Chondrocyte (in vitro differentiated cells): ENCODE data around the gene STRADA. TPM values are rescaled to one million over a fixed set of nuclear protein-coding genes. Genes with fewer than 3 reads are reported as not detected.
"Not testable (repeated sequence)": the region's sequence is repeated elsewhere in the genome, so short reads cannot be mapped to it uniquely, and the experiment has no call there.

Source experiments
- DNase-seq: peaks from one replicate; pipeline ENCODE4 v3.0.0; 2021; ENCODE audit warnings: mixed read lengths, low spot score
- H3K27ac Mint-ChIP-seq: one replicate; pipeline ENCODE4 v1.8.0; 2021; ENCODE audit warnings: mild to moderate bottlenecking, moderate library complexity, mixed read lengths; ENCODE audit not compliant: unreplicated experiment
- H3K27me3 Mint-ChIP-seq: 2 replicates; pipeline ENCODE4 v1.8.0; 2021; ENCODE audit warnings: low read depth, mixed read lengths
- H3K36me3 Mint-ChIP-seq: 2 replicates; pipeline ENCODE4 v1.8.0; 2021; ENCODE audit warnings: low read depth, mixed read lengths
- H3K4me1 Mint-ChIP-seq: 2 replicates; pipeline ENCODE4 v1.8.0; 2021; ENCODE audit warnings: low read depth, mild to moderate bottlenecking, mixed read lengths
- H3K4me3 Mint-ChIP-seq: one replicate; pipeline ENCODE4 v1.8.0; 2021; ENCODE audit warnings: mild to moderate bottlenecking, moderate library complexity, mixed read lengths; ENCODE audit not compliant: unreplicated experiment
- H3K9me3 Mint-ChIP-seq: 2 replicates; pipeline ENCODE4 v1.8.0; 2021; ENCODE audit warnings: low read depth, mixed read lengths
- CTCF ChIP-seq: fragments of 200-600 bp; sonication (generic); IDR thresholded peaks from 2 replicates; pipeline ENCODE4 v1.5.0; 2021; ENCODE audit warnings: antibody characterized with exemption, mild to moderate bottlenecking, moderate library complexity
- total RNA-seq: library from RNA; stranded (reverse); gene quantifications from 3 replicates; pipeline ENCODE4 v1.2.1, GENCODE V29; 2021

The STRADA gene
- total RNA-seq, 1 donor from 2014 or later: 27.1 TPM

- Mint-ChIP-seq H3K27ac (no peak overlapping the region), H3K36me3 (no peaks in the 10 kb centered on the region), H3K9me3 (no peaks in the 10 kb centered on the region), H3K27me3 (no peaks in the 10 kb centered on the region), H3K4me3 (no peak overlapping the region), H3K4me1 (peaks cover 4% of the 10 kb centered on the region)
- DNase-seq: no peak
- TF ChIP-seq CTCF: no peak
These were observed 5.9 kb downstream of the STRADA start for GRCh38 chr17:63735691-63736090.

- Mint-ChIP-seq H3K27ac (no peak overlapping the region), H3K4me3 (no peak overlapping the region), H3K4me1 (peaks cover 16% of the 10 kb centered on the region), H3K9me3 (no peaks in the 10 kb centered on the region), H3K27me3 (no peaks in the 10 kb centered on the region), H3K36me3 (peaks cover 11% of the 10 kb centered on the region)
- DNase-seq: no peak
- no peak for TF ChIP-seq CTCF
These were observed 19.2 kb downstream of the STRADA start for GRCh38 chr17:63722403-63722802.

GRCh38 chr17:63720194-63720593, 21.4 kb downstream of the STRADA start:
- H3K27me3 Mint-ChIP-seq, H3K36me3 Mint-ChIP-seq, H3K27ac Mint-ChIP-seq, H3K4me3 Mint-ChIP-seq, DNase-seq, H3K9me3 Mint-ChIP-seq: not testable (repeated sequence)
- H3K4me1 Mint-ChIP-seq: peaks cover 16% of the 10 kb centered on the region

- Mint-ChIP-seq H3K4me3 (no peak overlapping the region), H3K9me3 (no peaks in the 10 kb centered on the region), H3K36me3 (peaks cover 3% of the 10 kb centered on the region), H3K27ac (peak overlapping the region; percentile 68), H3K4me1 (peaks cover 16% of the 10 kb centered on the region), H3K27me3 (no peaks in the 10 kb centered on the region)
- TF ChIP-seq CTCF: no peak
- DNase-seq: no peak
These were observed 22.6 kb downstream of the STRADA start for GRCh38 chr17:63718988-63719387.

GRCh38 chr17:63716426-63716825, 25.2 kb downstream of the STRADA start:
- TF ChIP-seq CTCF: no peak
- Mint-ChIP-seq H3K27me3 (no peaks in the 10 kb centered on the region), H3K27ac (no peak overlapping the region), H3K36me3 (peaks cover 6% of the 10 kb centered on the region), H3K4me3 (no peak overlapping the region), H3K4me1 (peaks cover 4% of the 10 kb centered on the region), H3K9me3 (no peaks in the 10 kb centered on the region)
- no peak for DNase-seq

GRCh38 chr17:63714550-63715277, 26.9 kb downstream of the STRADA start:
- Mint-ChIP-seq H3K27ac (no peak overlapping the region), H3K4me3 (no peak overlapping the region), H3K27me3 (no peaks in the 10 kb centered on the region), H3K9me3 (no peaks in the 10 kb centered on the region), H3K36me3 (peaks cover 13% of the 10 kb centered on the region), H3K4me1 (peaks cover 4% of the 10 kb centered on the region)
- no peak for DNase-seq
- TF ChIP-seq CTCF: no peak
